ENCODE results near the gene KIF3A.

The KIF3A gene

GRCh38 chr5:132771503-132771998 lies 34.2 kb upstream of the KIF3A start:
- in situ Hi-C loops (cut with MboI; ENCODE audit: low sequenced_read_pairs), result no loop called here

GRCh38 chr5:132770476-132771159 lies 33.3 kb upstream of the KIF3A start:
- in situ Hi-C loops (cut with MboI; ENCODE audit: low sequenced_read_pairs), result no loop called here

DNA sequence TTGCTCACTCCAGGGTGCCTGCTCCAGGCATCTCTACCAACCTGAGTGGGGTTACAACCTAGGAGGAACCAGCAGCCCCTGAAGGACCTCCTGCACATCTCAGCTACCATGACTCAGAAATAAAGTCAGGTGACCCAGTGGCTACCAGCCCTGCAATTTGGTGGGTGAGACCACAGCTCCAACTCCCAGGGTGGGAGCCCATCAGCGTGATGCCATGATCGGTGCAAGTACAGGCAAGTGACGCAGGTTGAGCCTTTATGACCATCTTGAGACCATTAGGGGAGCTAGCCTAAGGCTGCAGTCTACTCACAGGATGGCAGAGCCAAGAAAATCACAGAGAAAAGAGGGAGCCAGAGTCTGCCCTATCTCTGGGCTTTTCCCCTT lies 31.1 kb upstream of the KIF3A start:
- in situ Hi-C loops (cut with MboI; ENCODE audit: low sequenced_read_pairs), result no loop called here

DNA sequence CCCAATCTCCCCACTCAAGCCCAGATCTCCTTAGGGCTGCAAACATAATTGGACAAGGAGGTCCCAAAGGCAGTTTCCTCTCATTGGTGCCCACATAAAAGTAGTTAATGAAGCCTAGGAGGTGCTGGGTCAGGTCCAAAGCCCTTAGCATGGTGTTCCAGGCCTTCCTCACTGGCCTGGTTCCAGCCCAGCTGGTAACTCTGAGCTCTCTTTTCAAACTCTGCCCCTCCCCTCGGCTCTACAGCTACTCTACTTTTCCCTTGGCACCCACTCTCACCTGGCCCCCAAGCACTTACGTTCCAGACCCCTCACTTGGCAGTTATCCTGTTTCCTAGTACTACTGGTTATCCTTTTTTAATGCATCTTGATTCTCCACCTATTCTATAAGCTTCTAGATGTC lies 29.8 kb upstream of the KIF3A start:
- in situ Hi-C loops (cut with MboI; ENCODE audit: low sequenced_read_pairs), result no loop called here

- in situ Hi-C loops (cut with MboI; ENCODE audit: low sequenced_read_pairs), result no loop called here
These were observed 29.4 kb upstream of the KIF3A start for GRCh38 chr5:132766806-132767055.

- in situ Hi-C loops (cut with MboI; ENCODE audit: low sequenced_read_pairs), result no loop called here
These were observed 28.9 kb upstream of the KIF3A start for GRCh38 chr5:132766020-132766805.

DNA sequence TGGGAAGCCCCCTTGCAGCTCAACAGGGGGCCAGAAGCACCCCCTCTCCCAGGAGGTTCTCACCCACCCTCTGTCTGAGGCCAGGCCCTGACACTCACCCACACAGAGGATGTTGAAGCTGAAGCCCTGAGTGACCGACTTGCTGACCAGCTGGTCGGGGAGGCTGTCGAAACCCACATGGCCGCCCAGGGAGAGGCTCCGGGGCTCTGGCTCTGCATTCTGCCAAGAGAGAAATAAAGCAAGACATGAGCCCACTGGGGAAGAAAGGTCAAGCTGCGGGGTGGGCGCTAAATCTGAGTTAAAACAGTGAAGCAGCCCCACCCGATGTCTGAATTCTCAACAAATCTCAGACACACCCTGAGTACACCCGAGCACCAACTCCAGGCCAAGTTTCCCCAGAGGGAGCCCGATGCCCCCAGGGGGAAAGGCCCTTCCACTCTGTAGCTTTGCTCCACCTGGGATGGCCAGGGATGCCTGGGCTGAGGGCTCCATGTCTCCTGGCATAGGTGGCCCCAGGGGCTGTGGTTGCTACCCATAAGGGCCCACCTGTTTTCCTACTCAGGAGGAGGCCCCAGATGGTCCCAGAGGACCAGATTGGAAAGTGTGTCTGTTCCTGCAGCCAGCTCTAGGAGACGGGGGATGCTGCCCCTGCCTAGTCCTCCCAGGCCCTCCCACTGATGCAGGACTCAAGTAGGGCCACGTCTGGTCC lies 28.1 kb upstream of the KIF3A start:
- in situ Hi-C loops (cut with MboI; ENCODE audit: low sequenced_read_pairs), result no loop called here

DNA sequence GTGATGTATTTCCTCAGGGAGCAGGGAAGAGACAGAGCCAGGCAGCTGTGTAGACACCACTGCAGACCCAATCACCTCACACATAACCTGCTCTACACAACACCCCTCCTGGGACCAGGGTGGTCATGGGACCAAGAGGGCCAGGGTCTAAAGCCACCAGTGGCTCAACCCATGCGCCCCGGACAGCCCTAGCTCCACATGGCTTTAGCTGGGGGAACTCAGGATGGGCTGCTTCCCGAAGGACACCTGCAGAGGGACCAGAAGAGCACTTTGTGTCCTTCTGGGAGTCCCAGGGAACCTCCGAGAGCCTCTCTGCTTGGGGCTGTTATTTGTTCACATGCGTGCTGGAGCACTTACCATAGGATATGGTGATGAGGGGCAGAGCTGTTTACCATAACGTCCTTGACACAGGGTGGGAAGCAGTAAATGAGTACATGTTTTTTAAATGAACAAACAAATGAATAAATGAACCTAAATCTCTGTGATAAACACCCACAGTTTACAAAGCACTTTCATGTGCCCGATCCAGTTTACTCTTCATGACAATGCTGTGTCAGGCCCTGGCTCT lies 27.4 kb upstream of the KIF3A start:
- in situ Hi-C loops (cut with MboI; ENCODE audit: low sequenced_read_pairs), result no loop called here

- in situ Hi-C loops (cut with MboI; ENCODE audit: low sequenced_read_pairs), result no loop called here
These were observed 26.7 kb upstream of the KIF3A start for GRCh38 chr5:132764051-132764450.

GRCh38 chr5:132763181-132764036 lies 26.1 kb upstream of the KIF3A start:
- in situ Hi-C loops (cut with MboI; ENCODE audit: low sequenced_read_pairs), result no loop called here

DNA sequence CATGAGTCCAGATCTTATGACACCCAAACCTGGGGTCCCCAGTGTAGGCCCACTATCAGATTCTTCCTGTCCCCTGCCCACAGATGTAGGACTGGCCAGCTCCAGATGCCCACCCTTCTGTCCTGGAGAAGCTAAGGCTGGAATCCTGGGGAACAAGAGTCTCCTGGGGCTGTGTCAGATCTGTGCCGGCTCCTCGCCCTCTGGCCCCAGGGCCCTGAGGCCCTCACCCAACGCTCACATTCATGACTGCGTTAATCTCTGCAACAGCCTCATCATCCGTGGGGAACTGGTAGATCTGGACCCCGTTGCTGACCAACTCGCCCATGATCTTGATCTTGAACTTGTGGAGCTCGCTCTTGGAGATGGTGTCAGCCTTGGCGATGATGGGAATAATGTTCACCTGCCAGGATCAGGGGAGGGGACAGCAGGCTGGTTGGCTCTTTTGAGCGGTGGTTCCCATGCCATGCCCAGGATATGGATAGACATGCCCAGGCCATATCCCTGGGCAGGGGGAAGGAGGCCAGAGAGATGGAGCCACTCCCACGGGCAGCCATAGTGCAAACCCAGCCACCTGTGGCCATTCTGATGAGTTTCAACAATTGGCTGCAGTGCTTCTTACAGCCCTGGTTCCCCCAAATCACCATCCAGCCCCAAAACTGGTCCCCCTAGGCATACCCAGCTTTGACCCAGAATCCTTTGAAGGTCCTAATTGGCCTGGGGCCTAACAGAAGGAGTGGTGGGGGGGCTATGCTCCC lies 25.1 kb upstream of the KIF3A start:
- in situ Hi-C loops (cut with MboI; ENCODE audit: low sequenced_read_pairs), result no loop called here

GRCh38 chr5:132761321-132762240 lies 24.2 kb upstream of the KIF3A start:
- in situ Hi-C loops (cut with MboI; ENCODE audit: low sequenced_read_pairs), result no loop called here

- in situ Hi-C loops (cut with MboI; ENCODE audit: low sequenced_read_pairs), result no loop called here
These were observed 23.4 kb upstream of the KIF3A start for GRCh38 chr5:132760601-132761317.

DNA sequence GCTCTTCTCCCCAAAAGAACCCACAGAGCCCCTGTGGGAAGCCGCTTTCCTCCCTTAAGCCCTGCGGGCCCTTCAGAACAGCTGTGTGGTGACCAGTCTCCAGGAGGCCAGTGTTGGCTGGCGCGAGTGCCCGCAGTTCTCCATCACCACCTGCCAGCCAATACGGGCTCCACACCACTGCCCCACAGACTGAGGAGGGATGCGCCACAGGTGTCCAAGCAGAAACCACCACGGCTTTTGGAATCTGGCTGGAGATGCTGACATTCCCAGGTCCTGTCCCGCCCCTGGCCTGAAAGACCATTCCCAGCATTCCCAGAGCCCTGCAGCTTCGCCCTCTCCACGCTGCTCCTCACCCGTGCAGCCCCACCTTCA lies 22.7 kb upstream of the KIF3A start:
- in situ Hi-C loops (cut with MboI; ENCODE audit: low sequenced_read_pairs), result no loop called here

DNA sequence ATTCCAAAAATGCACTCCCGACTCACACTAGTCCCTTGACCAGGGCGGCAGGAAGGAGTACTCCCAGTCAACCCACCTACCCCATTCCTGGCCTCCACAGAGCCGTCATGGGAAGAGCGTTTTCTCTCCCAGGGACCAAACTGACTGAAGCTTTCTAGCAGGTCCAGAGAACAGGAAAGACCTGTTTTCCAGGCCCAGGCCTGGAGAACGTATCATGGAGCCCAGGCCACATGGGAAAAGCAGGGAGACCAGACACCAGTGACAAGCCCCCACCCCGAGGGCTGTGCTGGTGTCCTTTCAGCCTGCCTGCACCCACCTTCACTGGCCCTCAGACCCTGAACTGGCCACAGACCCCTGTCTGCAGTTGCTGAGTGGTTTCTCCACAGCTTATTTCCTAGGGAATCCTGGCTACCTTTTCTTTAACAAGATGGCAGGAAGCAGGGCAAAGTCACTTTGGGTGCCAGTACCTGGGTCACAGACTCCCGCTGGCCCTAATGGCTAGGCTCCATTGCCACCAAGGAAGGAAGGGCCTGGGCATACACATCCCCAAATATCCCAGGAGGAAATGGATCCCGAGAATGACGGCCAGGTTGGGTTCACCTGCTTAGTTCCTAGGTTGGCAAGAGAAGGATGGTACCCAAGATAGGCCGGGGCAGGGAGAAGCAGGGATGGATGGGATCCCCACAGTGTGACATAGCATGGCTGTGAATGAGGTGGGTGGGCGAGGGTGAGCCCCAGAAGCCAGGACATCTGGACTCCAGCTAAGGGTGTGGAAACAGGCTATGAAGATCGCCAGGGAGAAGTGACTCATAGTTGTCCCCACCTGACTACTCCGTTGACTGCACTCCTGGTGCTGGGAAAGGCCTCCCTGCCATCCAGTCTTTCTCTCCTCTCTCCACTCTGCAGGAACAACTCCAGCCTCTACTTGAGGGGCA lies 22.0 kb upstream of the KIF3A start:
- in situ Hi-C loops (cut with MboI; ENCODE audit: low sequenced_read_pairs), result no loop called here

DNA sequence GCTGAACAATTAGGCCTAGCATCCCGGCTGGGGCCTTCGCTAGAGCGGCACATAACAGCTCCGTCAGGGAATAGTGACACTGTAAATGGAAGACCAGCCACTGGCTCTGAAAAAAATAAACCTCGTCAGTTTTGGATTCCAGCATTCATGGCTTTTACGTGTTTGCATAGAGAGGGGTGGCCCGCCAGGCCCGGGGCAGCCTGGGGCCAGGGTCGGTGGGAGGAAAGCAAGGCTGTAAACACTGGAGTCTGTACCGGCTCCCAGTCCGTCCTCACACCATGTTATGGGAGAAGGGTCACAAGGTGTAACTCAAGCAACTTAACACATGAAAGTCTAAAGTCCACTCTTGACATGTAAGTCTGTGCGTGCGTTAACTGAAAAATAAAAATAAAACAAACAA lies 21.1 kb upstream of the KIF3A start:
- in situ Hi-C loops (cut with MboI; ENCODE audit: low sequenced_read_pairs), result no loop called here

DNA sequence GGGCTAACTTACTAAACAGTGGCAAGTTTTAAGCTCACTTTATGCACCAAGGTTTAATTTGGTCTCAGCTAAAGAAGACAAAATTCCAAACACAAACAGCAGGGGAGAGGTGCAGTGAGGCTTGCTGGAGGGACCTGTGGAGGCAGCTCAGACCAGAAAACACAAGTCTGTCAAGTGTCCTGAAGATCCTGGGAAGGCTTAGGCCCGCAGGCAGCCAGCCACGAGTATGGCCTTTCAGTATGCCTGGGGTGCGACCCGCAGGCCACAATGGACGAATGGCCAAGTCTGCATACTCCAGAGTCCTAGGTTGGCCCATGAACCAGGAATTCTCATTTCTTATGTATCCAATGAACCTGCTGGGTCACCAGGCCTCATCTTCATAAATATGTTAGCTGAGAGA lies 19.2 kb upstream of the KIF3A start:
- in situ Hi-C loops (cut with MboI; ENCODE audit: low sequenced_read_pairs), result no loop called here

All from HL-60/S4 treated with phorbol 12-myristate 13-acetate at 8.2 ng/mL for 4 days and 3 days (cell line).